Inflammatory macrophage treated with lipopolysaccharide for 1 hour (primary cell): ENCODE data around the gene LOXHD1.

Experiments
- DNase-seq, 2 donors: peaks; one replicate each; pipeline ENCODE4 v3.0.0-alpha.2; 2020 to 2022

LOXHD1 gene

GRCh38 chr18:46657115-46657955, at the start of gene LOXHD1:
Gene LOXHD1, minus strand, starts transcription at chr18:46657220. Its CDS starts 187 bp downstream, at chr18:46657033.
- no peak for DNase-seq

GRCh38 chr18:46705521-46705920, 48.5 kb upstream of the LOXHD1 start:
- DNase-seq: no peak

DNA sequence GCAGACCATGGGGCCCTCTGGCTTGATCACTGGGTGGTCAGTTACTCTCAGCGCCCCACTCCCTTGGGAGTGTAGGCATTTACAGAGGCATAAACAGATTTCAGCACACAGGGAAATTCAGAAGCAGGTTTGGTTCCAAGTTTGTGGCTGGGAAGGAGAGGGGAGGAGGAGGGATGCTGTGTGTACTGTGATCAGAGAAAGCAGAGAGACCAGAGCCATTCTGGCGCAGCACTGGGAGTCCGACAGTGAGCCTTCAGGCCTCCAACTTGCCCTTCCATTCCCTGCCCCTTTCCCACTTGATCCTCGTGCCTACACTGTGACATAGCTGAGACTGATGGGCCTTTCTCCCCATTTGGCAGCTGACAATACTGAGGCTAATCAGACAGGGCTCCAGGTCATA, 47.8 kb upstream of the LOXHD1 start:
- no peak for DNase-seq

DNA sequence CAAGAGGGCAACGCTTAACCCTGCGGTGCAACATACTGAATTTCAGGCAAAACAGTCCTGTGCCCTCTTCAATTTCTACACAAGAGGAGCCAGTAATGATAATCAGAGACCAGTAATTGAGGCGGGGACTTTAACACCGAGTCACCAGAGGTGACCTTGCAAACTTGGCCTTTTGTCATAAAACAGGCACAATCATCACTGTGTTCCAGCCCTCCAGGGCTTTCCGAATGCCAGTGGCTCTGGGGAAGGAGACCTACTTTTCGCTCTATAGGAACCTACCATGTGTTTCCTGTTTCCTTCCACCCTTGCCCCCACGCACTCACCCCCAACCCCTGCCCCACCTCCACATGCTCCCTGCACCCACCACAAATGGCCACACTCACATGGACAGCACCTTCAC, 47.2 kb upstream of the LOXHD1 start:
- no peak for DNase-seq

- DNase-seq: no peak
Observed at GRCh38 chr18:46702471-46702870, 45.5 kb upstream of the LOXHD1 start.

- no peak for DNase-seq
Observed at GRCh38 chr18:46700066-46700824, 43.2 kb upstream of the LOXHD1 start.

GRCh38 chr18:46696702-46697101, 39.7 kb upstream of the LOXHD1 start:
- DNase-seq: no peak

DNA sequence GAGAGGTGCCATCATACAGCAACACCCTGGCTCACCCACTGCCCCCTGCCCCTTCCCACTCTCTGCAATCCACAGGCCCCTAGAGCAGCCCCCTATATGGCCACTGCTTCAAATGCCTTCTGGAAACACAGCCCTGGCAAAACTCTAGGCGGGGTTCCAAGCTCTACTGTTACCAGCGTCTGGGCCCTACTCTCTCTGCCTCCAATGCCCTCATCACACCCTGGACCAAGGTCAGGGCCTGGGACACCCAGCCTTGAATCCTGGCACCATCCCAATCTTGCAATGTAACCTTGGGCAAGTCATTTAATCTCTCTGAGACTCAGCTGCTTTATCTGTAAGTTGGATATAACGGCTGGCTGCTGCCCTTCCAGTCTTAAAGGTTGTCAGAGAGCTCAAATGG, 39.2 kb upstream of the LOXHD1 start:
- DNase-seq: no peak

GRCh38 chr18:46693996-46694395, 37.0 kb upstream of the LOXHD1 start:
- no peak for DNase-seq

GRCh38 chr18:46688853-46689525, 32.0 kb upstream of the LOXHD1 start:
- DNase-seq: no peak

GRCh38 chr18:46686186-46686585, 29.2 kb upstream of the LOXHD1 start:
- no peak for DNase-seq

DNA sequence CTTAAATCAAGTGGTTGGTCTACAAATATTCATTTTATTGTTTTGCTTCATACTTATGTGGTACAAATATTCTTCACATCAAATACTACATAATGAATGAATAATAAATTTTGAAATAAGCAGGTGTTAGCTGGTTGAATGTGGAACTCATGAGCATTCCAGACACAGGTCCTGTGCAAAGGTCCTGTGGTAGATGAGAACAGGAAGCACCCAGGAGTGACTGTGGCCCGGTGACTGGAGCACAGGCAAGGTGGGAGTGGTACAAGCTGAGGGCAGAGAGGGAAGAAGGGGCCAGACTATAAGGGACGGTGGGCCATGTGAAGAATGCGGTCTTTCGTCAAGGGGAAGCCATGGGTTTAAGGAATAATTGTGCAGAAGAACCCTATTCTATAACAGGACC, 26.2 kb upstream of the LOXHD1 start:
- DNase-seq: no peak

- DNase-seq: no peak
Observed at GRCh38 chr18:46680784-46681695, 24.0 kb upstream of the LOXHD1 start.

DNA sequence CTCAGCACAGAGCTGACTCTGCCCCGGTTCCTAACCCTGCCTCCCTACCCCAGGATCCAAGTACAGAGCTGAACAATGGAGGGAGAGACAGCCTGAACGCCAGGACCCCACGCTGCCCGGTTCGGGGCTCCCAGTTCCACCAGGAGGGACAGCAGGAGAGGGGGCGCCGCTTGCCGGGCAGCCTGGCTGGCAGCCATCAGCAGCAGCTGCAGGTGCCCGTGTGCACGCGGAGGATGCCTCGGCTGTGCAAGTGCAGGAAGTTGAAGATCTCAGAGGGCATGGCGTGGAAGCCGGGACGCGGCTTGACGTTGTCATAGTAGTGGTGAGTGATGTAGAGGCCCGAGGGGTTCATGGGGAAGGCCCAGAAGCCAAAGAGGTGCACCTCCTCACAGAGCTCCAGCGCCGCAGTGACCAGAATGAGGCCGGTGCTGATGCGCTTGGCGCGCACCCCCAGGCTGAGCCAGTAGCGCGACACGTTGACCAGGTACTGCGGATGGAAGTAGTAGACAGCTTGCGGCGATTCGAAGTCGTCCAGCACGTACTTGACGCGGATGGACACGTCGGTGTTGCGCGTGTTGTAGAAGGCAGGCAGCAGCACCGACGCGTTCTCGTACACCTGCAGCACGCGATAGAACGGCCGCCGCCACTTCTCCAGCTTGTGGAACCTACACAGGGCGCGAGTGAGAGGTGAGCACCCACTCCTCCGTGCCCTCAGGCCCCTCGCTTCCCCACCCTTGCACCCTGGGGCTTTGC, 23.0 kb upstream of the LOXHD1 start:
- DNase-seq: no peak

GRCh38 chr18:46678785-46679399, 21.9 kb upstream of the LOXHD1 start:
- DNase-seq: peak in 1 of 2 donors; percentile 12

GRCh38 chr18:46678041-46678440, 21.0 kb upstream of the LOXHD1 start:
- DNase-seq: no peak

DNA sequence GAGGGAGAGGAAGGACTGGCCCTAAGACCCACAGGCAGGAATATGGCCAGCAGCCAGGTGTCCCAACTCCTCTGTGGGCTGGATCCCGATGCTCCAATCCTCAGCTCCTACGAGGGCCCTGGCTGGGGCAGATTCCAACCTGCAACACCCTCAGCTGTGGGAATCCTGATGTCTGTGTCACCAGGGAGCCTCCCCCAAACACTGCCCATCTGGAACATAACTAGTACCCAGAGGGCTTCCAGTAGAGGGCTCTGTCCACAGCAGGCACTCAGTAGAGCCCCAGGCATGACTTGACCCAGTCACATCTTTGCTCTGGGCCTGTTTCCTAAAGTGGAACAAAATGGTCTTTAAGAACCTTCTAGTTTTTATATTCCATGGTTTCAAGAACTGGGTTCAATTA, 20.6 kb upstream of the LOXHD1 start:
- DNase-seq: no peak

DNA sequence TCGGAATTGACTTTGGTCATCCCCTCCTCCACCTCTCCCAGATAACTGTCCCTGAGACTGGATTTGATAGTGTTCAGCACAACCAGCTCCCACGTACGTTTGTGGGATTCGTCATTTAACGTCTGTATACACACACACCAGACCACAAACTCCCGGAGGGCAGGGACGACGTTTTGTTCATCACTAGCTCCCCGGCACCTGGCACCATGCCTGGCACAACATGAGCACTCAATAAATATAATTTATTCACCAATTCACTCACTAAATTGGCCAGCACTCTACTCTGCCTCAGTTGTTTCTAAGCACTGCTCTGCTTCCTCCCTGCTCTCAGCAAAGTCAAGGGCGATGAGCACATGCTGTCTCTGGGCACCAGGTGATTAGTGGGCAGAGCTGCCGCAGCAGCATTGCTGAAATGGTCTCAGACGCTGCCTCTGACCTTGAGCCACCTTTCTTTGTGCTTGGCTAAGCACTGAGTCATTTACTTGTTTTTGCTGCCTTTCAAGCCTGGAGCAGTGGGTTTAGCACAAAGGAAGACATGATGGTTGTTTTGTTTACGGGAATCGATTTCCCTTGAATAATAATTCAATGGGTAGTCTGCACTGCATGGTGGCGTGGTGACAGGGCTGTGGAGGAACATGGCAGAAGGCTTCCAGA, 19.3 kb upstream of the LOXHD1 start:
- DNase-seq: no peak

DNA sequence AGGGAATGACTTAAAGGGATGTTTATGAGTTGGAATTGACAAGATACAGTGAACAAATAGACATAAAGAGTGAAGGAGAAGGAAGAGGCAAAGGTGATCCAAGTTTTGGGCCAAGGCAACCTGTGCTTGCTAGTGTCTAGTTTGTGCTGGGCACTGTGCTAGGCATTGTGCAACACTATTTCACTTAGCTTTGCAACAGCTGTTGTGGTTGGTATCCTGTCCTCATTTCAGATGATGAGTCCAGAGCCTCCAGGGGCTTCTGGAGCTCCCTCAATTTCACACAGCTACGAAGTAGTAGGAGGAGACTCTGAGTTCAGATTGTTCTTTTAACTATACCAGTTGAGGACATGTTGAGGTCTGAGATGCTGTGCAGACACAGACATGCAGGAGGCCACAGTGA, 18.1 kb upstream of the LOXHD1 start:
- no peak for DNase-seq

GRCh38 chr18:46672062-46672970, 15.3 kb upstream of the LOXHD1 start:
- no peak for DNase-seq
